GM23338 (cell line): ENCODE data around the gene NIT1. TPM values are rescaled to one million over a fixed set of nuclear protein-coding genes. Genes with fewer than 3 reads are reported as not detected.

Source experiments
- ATAC-seq: fragments of 200-7000 bp; cut with Tn5 transposase; 3 replicates; pipeline ENCODE4 v1.9.1; 2020
- DNase-seq: peaks from one replicate; pipeline ENCODE4 v3.0.0-alpha.2; 2015; ENCODE audit warnings: low spot score
- H2AFZ ChIP-seq: fragments of 200-600 bp; sonication (generic); 2 replicates; pipeline ENCODE4 v1.8.0; 2016; ENCODE audit warnings: antibody characterized with exemption, mild to moderate bottlenecking, moderate library complexity
- H3F3A ChIP-seq: fragments of 200-600 bp; sonication (generic); replicated peaks from 2 replicates; pipeline ENCODE4 v1.8.0; 2017; ENCODE audit warnings: antibody characterized with exemption, mixed run types, low read depth
- H3K27ac ChIP-seq: fragments of 200-600 bp; sonication (generic); 2 replicates; pipeline ENCODE4 v1.6.1; 2016; ENCODE audit warnings: low read depth
- H3K27me3 ChIP-seq: fragments of 200-600 bp; sonication (generic); 2 replicates; pipeline ENCODE4 v1.8.0; 2016; ENCODE audit warnings: mild to moderate bottlenecking, mixed run types, moderate library complexity; ENCODE audit not compliant: insufficient read depth
- H3K36me3 ChIP-seq: fragments of 200-600 bp; sonication (generic); 2 replicates; pipeline ENCODE4 v1.8.0; 2016; ENCODE audit warnings: mild to moderate bottlenecking; ENCODE audit not compliant: insufficient read depth
- H3K4me1 ChIP-seq: fragments of 200-600 bp; sonication (generic); 2 replicates; pipeline ENCODE4 v1.8.0; 2016; ENCODE audit warnings: mild to moderate bottlenecking, moderate library complexity; ENCODE audit not compliant: insufficient read depth
- H3K4me2 ChIP-seq: fragments of 200-600 bp; sonication (generic); 2 replicates; pipeline ENCODE4 v1.7.1; 2017; ENCODE audit warnings: mixed run types
- H3K4me3 ChIP-seq: fragments of 200-600 bp; sonication (generic); 2 replicates; pipeline ENCODE4 v1.6.1; 2016; ENCODE audit warnings: mixed run types
- H3K79me2 ChIP-seq: fragments of 200-600 bp; sonication (generic); replicated peaks from 2 replicates; pipeline ENCODE4 v1.8.0; 2017; ENCODE audit warnings: mild to moderate bottlenecking; ENCODE audit not compliant: insufficient read depth
- H3K9me2 ChIP-seq: fragments of 200-600 bp; sonication (generic); 2 replicates; pipeline ENCODE4 v1.8.0; 2017; ENCODE audit not compliant: insufficient read depth
- H4K20me1 ChIP-seq: fragments of 200-600 bp; sonication (generic); replicated peaks from 2 replicates; pipeline ENCODE4 v1.8.0; 2017; ENCODE audit warnings: mild to moderate bottlenecking; ENCODE audit not compliant: insufficient read depth
- H3K27ac Mint-ChIP-seq: 2 replicates; pipeline ENCODE4 v1.8.0; 2020; ENCODE audit warnings: inconsistent platforms, mild to moderate bottlenecking, moderate library complexity, mixed read lengths
- H3K27me3 Mint-ChIP-seq: 3 replicates; pipeline ENCODE4 v1.8.0; 2022; ENCODE audit warnings: low read depth, mild to moderate bottlenecking, moderate library complexity, mixed read lengths, inconsistent platforms; ENCODE audit not compliant: insufficient read depth, poor library complexity
- H3K36me3 Mint-ChIP-seq: 3 replicates; pipeline ENCODE4 v1.8.0; 2021; ENCODE audit warnings: low read depth, mild to moderate bottlenecking, inconsistent platforms, moderate library complexity, mixed read lengths
- H3K4me1 Mint-ChIP-seq: 3 replicates; pipeline ENCODE4 v1.8.0; 2020; ENCODE audit warnings: mild to moderate bottlenecking, inconsistent platforms, mixed read lengths
- H3K4me3 Mint-ChIP-seq: 3 replicates; pipeline ENCODE4 v1.8.0; 2021; ENCODE audit warnings: moderate library complexity, mild to moderate bottlenecking, inconsistent platforms, mixed read lengths
- H3K9me3 Mint-ChIP-seq: 3 replicates; pipeline ENCODE4 v1.8.0; 2020; ENCODE audit warnings: moderate library complexity, mild to moderate bottlenecking, inconsistent platforms, mixed read lengths
- CREB1 ChIP-seq: fragments of 250-450 bp; sonication (Bioruptor Pico); IDR thresholded peaks from 2 replicates; pipeline ENCODE4 v1.5.0; 2020; ENCODE audit warnings: low read depth, mild to moderate bottlenecking, moderate library complexity
- EZH2 ChIP-seq: fragments of 200-600 bp; sonication (generic); IDR thresholded peaks from one replicate; pipeline ENCODE4 v1.8.0; 2017; ENCODE audit warnings: antibody characterized with exemption, mild to moderate bottlenecking, low read depth; ENCODE audit not compliant: unreplicated experiment
- EZH2phosphoT487 ChIP-seq: fragments of 200-600 bp; sonication (generic); IDR thresholded peaks from one replicate; pipeline ENCODE4 v1.8.1; 2018; ENCODE audit warnings: antibody characterized with exemption; ENCODE audit not compliant: unreplicated experiment
- JUNB ChIP-seq: IDR thresholded peaks from one replicate; pipeline ENCODE4 v1.6.1; 2016; ENCODE audit warnings: antibody characterized with exemption; ENCODE audit not compliant: unreplicated experiment
- NANOG ChIP-seq: IDR thresholded peaks from 2 replicates; pipeline ENCODE4 v1.6.1; 2016; ENCODE audit warnings: antibody characterized with exemption, borderline replicate concordance
- ZNF114 ChIP-seq: fragments of 250-450 bp; sonication (Bioruptor Pico); IDR thresholded peaks from 2 replicates; pipeline ENCODE4 v1.5.0; 2020; ENCODE audit warnings: mild to moderate bottlenecking, moderate library complexity
- polyA plus RNA-seq: library from polyadenylated mRNA; unstranded; fragments of >200 nt; fragmentation: Nextera tagmentation; extraction: Ambion mirVana; gene quantifications from 2 replicates; pipeline ENCODE4 v1.2.1, GENCODE V29; 2016
- total RNA-seq: library from RNA; depleted of rRNA; stranded (reverse); fragments of >200 nt; shearing (Covaris generic); gene quantifications from 2 replicates; pipeline ENCODE4 v1.2.3, GENCODE V29; 2014
- TF ChIP-seq, protein P1 (sequence below): fragments of 250-450 bp; sonication (Bioruptor Pico); IDR thresholded peaks from 2 replicates; pipeline ENCODE4 v1.5.0; 2020; ENCODE audit warnings: mild to moderate bottlenecking, moderate library complexity
- TF ChIP-seq, protein P2 (sequence below): IDR thresholded peaks from 2 replicates; pipeline ENCODE4 v1.6.1; 2016; ENCODE audit warnings: antibody characterized with exemption
- TF ChIP-seq, protein P3 (sequence below): IDR thresholded peaks from one replicate; pipeline ENCODE4 v1.6.1; 2018; ENCODE audit warnings: antibody characterized with exemption; ENCODE audit not compliant: unreplicated experiment

NIT1 gene
- total and polyA plus RNA-seq, 2 experiments from 2014 or later = 35.9 to 43.0 TPM

DNA sequence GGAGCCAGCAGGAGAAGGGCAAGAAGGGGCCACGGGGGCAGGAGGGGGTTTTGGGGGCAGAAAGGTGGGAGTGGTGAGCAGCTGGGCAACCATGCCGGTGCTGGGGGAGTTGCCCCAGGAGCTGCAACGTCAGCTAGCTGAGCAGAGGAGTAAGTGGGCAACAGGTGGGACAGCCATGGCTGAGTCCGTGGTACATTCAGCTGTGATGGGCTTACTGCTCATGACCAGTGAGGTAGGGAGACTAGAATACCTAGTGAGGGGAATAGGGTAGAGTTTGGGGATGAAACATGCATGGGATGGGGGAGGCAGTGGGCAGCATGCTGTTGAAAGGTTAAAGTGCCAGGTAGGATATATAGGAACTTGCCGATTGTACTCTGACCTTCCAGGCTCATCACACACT is 43.7 kb downstream of the NIT1 start (continued):
- TF ChIP-seq, protein P1, sequence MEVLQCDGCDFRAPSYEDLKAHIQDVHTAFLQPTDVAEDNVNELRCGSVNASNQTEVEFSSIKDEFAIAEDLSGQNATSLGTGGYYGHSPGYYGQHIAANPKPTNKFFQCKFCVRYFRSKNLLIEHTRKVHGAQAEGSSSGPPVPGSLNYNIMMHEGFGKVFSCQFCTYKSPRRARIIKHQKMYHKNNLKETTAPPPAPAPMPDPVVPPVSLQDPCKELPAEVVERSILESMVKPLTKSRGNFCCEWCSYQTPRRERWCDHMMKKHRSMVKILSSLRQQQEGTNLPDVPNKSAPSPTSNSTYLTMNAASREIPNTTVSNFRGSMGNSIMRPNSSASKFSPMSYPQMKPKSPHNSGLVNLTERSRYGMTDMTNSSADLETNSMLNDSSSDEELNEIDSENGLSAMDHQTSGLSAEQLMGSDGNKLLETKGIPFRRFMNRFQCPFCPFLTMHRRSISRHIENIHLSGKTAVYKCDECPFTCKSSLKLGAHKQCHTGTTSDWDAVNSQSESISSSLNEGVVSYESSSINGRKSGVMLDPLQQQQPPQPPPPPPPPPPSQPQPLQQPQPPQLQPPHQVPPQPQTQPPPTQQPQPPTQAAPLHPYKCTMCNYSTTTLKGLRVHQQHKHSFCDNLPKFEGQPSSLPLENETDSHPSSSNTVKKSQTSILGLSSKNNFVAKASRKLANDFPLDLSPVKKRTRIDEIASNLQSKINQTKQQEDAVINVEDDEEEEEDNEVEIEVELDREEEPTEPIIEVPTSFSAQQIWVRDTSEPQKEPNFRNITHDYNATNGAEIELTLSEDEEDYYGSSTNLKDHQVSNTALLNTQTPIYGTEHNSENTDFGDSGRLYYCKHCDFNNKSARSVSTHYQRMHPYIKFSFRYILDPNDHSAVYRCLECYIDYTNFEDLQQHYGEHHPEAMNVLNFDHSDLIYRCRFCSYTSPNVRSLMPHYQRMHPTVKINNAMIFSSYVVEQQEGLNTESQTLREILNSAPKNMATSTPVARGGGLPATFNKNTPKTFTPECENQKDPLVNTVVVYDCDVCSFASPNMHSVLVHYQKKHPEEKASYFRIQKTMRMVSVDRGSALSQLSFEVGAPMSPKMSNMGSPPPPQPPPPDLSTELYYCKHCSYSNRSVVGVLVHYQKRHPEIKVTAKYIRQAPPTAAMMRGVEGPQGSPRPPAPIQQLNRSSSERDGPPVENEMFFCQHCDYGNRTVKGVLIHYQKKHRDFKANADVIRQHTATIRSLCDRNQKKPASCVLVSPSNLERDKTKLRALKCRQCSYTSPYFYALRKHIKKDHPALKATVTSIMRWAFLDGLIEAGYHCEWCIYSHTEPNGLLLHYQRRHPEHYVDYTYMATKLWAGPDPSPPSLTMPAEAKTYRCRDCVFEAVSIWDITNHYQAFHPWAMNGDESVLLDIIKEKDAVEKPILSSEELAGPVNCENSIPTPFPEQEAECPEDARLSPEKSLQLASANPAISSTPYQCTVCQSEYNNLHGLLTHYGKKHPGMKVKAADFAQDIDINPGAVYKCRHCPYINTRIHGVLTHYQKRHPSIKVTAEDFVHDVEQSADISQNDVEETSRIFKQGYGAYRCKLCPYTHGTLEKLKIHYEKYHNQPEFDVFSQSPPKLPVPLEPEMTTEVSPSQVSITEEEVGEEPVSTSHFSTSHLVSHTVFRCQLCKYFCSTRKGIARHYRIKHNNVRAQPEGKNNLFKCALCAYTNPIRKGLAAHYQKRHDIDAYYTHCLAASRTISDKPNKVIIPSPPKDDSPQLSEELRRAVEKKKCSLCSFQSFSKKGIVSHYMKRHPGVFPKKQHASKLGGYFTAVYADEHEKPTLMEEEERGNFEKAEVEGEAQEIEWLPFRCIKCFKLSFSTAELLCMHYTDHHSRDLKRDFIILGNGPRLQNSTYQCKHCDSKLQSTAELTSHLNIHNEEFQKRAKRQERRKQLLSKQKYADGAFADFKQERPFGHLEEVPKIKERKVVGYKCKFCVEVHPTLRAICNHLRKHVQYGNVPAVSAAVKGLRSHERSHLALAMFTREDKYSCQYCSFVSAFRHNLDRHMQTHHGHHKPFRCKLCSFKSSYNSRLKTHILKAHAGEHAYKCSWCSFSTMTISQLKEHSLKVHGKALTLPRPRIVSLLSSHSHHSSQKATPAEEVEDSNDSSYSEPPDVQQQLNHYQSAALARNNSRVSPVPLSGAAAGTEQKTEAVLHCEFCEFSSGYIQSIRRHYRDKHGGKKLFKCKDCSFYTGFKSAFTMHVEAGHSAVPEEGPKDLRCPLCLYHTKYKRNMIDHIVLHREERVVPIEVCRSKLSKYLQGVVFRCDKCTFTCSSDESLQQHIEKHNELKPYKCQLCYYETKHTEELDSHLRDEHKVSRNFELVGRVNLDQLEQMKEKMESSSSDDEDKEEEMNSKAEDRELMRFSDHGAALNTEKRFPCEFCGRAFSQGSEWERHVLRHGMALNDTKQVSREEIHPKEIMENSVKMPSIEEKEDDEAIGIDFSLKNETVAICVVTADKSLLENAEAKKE (CRISPR knock-in tag) = no peak
- TF ChIP-seq JUNB = no peak

DNA sequence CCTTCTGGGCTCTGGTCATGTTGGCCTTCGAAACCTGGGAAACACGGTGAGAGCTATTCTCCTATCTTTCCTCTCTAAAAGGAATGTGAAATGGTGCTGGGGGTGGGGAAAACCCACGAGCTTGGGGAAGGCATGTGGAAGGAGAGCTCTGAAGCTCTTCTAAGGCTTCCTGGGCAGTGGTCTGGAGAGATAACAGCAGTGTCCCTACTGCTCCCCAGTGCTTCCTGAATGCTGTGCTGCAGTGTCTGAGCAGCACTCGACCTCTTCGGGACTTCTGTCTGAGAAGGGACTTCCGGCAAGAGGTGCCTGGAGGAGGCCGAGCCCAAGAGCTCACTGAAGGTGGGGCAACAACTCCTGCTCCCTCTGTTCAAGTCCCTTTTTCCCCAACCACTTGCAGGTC is 44.1 kb downstream of the NIT1 start:
- H3K36me3 ChIP-seq = no peaks in the 10 kb centered on the region; the same call in none of the 2 replicates
- H4K20me1 ChIP-seq = no peaks in the 10 kb centered on the region
- no peak overlapping the region for H3K27ac Mint-ChIP-seq
- peaks cover 31% of the 10 kb centered on the region for H3K4me1 Mint-ChIP-seq
- no peak for TF ChIP-seq CREB1 (CRISPR knock-in tag)
- TF ChIP-seq ZNF114 (CRISPR knock-in tag) = no peak
- peaks cover 16% of the 10 kb centered on the region; the same call in 1 of the 2 replicates for H3K4me1 ChIP-seq
- no peak overlapping the region for H3K4me2 ChIP-seq
- H3K4me3 Mint-ChIP-seq = no peak overlapping the region; the same call in 2 of the 3 replicates
- peaks cover 42% of the 10 kb centered on the region for H3F3A ChIP-seq
- peaks cover 43% of the 10 kb centered on the region for H3K36me3 Mint-ChIP-seq
- no peaks in the 10 kb centered on the region for H3K9me3 Mint-ChIP-seq
- ATAC-seq (no peak), DNase-seq (no peak)
- no peaks in the 10 kb centered on the region for H3K27me3 ChIP-seq
- no peaks in the 10 kb centered on the region for H3K9me2 ChIP-seq
- no peak overlapping the region for H3K4me3 ChIP-seq
- peaks cover 23% of the 10 kb centered on the region for H3K27me3 Mint-ChIP-seq
- H2AFZ ChIP-seq = no peak overlapping the region
- peaks cover 5% of the 10 kb centered on the region; the same call in 1 of the 2 replicates for H3K79me2 ChIP-seq
- H3K27ac ChIP-seq = no peak overlapping the region

DNA sequence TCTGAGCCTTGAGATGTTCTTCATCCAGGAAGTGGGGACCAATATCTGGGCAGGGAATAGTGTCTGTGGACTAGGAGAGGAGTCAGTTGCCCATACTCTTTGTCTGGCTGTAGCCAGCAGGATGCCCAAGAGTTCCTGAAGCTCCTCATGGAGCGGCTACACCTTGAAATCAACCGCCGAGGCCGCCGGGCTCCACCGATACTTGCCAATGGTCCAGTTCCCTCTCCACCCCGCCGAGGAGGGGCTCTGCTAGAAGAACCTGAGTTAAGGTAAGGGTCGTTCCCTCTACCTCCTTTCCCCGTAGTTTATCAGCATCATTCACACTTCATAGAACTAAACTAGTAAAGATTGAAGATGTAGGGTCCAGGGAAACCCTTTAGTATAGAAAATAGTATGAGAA is 44.9 kb downstream of the NIT1 start:
- Histone ChIP-seq H3K36me3 (no peaks in the 10 kb centered on the region; the same call in none of the 2 replicates), H3K4me3 (no peak overlapping the region), H3K27ac (no peak overlapping the region), H3K4me1 (peaks cover 16% of the 10 kb centered on the region; the same call in 1 of the 2 replicates), H3F3A (peaks cover 41% of the 10 kb centered on the region), H3K4me2 (no peak overlapping the region), H3K79me2 (peaks cover 5% of the 10 kb centered on the region; the same call in 1 of the 2 replicates), H3K9me2 (no peaks in the 10 kb centered on the region), H3K27me3 (no peaks in the 10 kb centered on the region), H4K20me1 (no peaks in the 10 kb centered on the region), H2AFZ (no peak overlapping the region)
- Mint-ChIP-seq H3K36me3 (peaks cover 36% of the 10 kb centered on the region), H3K9me3 (no peaks in the 10 kb centered on the region), H3K27me3 (peaks cover 27% of the 10 kb centered on the region), H3K4me3 (no peak overlapping the region), H3K27ac (no peak overlapping the region), H3K4me1 (peaks cover 33% of the 10 kb centered on the region)
- ATAC-seq (no peak), DNase-seq (no peak)
- TF ChIP-seq ZNF114 (CRISPR knock-in tag) (no peak), EZH2phosphoT487 (no peak), EZH2 (no peak), NANOG (no peak)
- TF ChIP-seq, protein P2, sequence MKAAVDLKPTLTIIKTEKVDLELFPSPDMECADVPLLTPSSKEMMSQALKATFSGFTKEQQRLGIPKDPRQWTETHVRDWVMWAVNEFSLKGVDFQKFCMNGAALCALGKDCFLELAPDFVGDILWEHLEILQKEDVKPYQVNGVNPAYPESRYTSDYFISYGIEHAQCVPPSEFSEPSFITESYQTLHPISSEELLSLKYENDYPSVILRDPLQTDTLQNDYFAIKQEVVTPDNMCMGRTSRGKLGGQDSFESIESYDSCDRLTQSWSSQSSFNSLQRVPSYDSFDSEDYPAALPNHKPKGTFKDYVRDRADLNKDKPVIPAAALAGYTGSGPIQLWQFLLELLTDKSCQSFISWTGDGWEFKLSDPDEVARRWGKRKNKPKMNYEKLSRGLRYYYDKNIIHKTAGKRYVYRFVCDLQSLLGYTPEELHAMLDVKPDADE = no peak
- TF ChIP-seq, protein P3, sequence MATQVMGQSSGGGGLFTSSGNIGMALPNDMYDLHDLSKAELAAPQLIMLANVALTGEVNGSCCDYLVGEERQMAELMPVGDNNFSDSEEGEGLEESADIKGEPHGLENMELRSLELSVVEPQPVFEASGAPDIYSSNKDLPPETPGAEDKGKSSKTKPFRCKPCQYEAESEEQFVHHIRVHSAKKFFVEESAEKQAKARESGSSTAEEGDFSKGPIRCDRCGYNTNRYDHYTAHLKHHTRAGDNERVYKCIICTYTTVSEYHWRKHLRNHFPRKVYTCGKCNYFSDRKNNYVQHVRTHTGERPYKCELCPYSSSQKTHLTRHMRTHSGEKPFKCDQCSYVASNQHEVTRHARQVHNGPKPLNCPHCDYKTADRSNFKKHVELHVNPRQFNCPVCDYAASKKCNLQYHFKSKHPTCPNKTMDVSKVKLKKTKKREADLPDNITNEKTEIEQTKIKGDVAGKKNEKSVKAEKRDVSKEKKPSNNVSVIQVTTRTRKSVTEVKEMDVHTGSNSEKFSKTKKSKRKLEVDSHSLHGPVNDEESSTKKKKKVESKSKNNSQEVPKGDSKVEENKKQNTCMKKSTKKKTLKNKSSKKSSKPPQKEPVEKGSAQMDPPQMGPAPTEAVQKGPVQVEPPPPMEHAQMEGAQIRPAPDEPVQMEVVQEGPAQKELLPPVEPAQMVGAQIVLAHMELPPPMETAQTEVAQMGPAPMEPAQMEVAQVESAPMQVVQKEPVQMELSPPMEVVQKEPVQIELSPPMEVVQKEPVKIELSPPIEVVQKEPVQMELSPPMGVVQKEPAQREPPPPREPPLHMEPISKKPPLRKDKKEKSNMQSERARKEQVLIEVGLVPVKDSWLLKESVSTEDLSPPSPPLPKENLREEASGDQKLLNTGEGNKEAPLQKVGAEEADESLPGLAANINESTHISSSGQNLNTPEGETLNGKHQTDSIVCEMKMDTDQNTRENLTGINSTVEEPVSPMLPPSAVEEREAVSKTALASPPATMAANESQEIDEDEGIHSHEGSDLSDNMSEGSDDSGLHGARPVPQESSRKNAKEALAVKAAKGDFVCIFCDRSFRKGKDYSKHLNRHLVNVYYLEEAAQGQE = no peak
